Vagina (tissue), 2 donors: ENCODE measurements around the gene CHRM2.

Experiments
- POLR2A ChIP-seq, 2 donors: fragments of 450-650 bp; IDR thresholded peaks; one replicate each; pipeline ENCODE4 v1.6.1; 2017; ENCODE audit warnings: antibody characterized with exemption in 2 of 2, mild to moderate bottlenecking in 2 of 2, moderate library complexity in 2 of 2
- TF ChIP-seq, protein P1 (sequence below), 3 experiments: fragments of 450-650 bp in 2 of 3; fragments of 200-600 bp in 1 of 3; sonication (generic) in 1 of 3; IDR thresholded peaks; one replicate each; pipeline ENCODE4 v1.5.1; 2017 to 2019; ENCODE audit warnings: antibody characterized with exemption in 3 of 3, mild to moderate bottlenecking in 2 of 3, moderate library complexity in 2 of 3

DNA sequence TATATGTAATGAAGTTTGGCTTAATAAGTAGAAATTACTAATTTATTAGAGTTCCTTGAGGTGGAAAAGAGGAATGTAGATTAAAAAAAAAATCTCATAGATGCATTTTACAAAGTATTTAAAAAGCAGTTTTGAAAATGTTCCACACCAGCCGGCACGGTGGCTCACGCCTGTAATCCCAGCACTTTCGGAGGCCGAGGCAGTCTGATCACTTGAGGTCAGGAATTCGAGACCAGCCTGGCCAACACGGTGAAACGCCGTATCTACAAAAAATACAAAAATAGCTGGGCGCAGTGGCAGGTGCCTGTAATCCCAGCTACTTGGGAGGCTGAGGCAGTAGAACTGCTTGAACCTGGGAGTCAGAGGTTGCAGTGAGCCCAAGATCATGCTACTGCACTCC lies 3.2 kb upstream of the CHRM2 start:
- TF ChIP-seq, protein P1, sequence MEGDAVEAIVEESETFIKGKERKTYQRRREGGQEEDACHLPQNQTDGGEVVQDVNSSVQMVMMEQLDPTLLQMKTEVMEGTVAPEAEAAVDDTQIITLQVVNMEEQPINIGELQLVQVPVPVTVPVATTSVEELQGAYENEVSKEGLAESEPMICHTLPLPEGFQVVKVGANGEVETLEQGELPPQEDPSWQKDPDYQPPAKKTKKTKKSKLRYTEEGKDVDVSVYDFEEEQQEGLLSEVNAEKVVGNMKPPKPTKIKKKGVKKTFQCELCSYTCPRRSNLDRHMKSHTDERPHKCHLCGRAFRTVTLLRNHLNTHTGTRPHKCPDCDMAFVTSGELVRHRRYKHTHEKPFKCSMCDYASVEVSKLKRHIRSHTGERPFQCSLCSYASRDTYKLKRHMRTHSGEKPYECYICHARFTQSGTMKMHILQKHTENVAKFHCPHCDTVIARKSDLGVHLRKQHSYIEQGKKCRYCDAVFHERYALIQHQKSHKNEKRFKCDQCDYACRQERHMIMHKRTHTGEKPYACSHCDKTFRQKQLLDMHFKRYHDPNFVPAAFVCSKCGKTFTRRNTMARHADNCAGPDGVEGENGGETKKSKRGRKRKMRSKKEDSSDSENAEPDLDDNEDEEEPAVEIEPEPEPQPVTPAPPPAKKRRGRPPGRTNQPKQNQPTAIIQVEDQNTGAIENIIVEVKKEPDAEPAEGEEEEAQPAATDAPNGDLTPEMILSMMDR (IDR thresholded peaks at IDR 0.05) = no peak
- no peak for TF ChIP-seq POLR2A (IDR thresholded peaks at IDR 0.05)
